ENCODE data around the gene CYP39A1.
A peak's percentile ranks its signal among the peaks of the same experiment; 100 is the strongest.

CYP39A1 gene

GRCh38 chr6:46584586-46584985 lies 68.0 kb downstream of the CYP39A1 start:
- H3K4me3 ChIP-seq (ENCODE audit: low read length), result no peak overlapping the region
- no peak overlapping the region for H3K9ac ChIP-seq (ENCODE audit: low read length)
- no peaks in the 10 kb centered on the region for H3K9me3 ChIP-seq (ENCODE audit: control insufficient read depth, low read length)
- H3K36me3 ChIP-seq (ENCODE audit: control insufficient read depth, insufficient read depth, low read length, severe bottlenecking), result no peaks in the 10 kb centered on the region
- no peak for DNase-seq (ENCODE audit: low read depth)
- H3K27me3 ChIP-seq (replicated peaks; ENCODE audit: control insufficient read depth, insufficient read depth, low read length), result no peaks in the 10 kb centered on the region
- peaks cover 14% of the 10 kb centered on the region for H3K4me1 ChIP-seq (ENCODE audit: control insufficient read depth, insufficient read depth, low read length)

- DNase-seq (ENCODE audit: low read depth), result no peak
- H3K36me3 ChIP-seq (ENCODE audit: control insufficient read depth, insufficient read depth, low read length, severe bottlenecking), result no peaks in the 10 kb centered on the region
- H3K9me3 ChIP-seq (ENCODE audit: control insufficient read depth, low read length), result no peaks in the 10 kb centered on the region
- H3K4me1 ChIP-seq (ENCODE audit: control insufficient read depth, insufficient read depth, low read length), result peaks cover 14% of the 10 kb centered on the region
- H3K9ac ChIP-seq (ENCODE audit: low read length), result no peak overlapping the region
- H3K4me3 ChIP-seq (ENCODE audit: low read length), result no peak overlapping the region
- H3K27me3 ChIP-seq (replicated peaks; ENCODE audit: control insufficient read depth, insufficient read depth, low read length), result no peaks in the 10 kb centered on the region
Observed at GRCh38 chr6:46583721-46584120, 68.9 kb downstream of the CYP39A1 start.

GRCh38 chr6:46583081-46583480 lies 69.5 kb downstream of the CYP39A1 start:
- Histone ChIP-seq H3K36me3 (ENCODE audit: control insufficient read depth, insufficient read depth, low read length, severe bottlenecking) (no peaks in the 10 kb centered on the region), H3K9me3 (ENCODE audit: control insufficient read depth, low read length) (no peaks in the 10 kb centered on the region), H3K27me3 (replicated peaks; ENCODE audit: control insufficient read depth, insufficient read depth, low read length) (no peaks in the 10 kb centered on the region), H3K4me1 (ENCODE audit: control insufficient read depth, insufficient read depth, low read length) (peaks cover 14% of the 10 kb centered on the region), H3K4me3 (ENCODE audit: low read length) (no peak overlapping the region), H3K9ac (ENCODE audit: low read length) (no peak overlapping the region)
- peak; percentile 53 for DNase-seq (ENCODE audit: low read depth)

GRCh38 chr6:46581459-46582177 lies 71.0 kb downstream of the CYP39A1 start:
- Histone ChIP-seq H3K27me3 (replicated peaks; ENCODE audit: control insufficient read depth, insufficient read depth, low read length) (no peaks in the 10 kb centered on the region), H3K36me3 (ENCODE audit: control insufficient read depth, insufficient read depth, low read length, severe bottlenecking) (no peaks in the 10 kb centered on the region), H3K9me3 (ENCODE audit: control insufficient read depth, low read length) (no peaks in the 10 kb centered on the region), H3K9ac (ENCODE audit: low read length) (no peak overlapping the region), H3K4me3 (ENCODE audit: low read length) (no peak overlapping the region), H3K4me1 (ENCODE audit: control insufficient read depth, insufficient read depth, low read length) (peaks cover 14% of the 10 kb centered on the region)
- no peak for DNase-seq (ENCODE audit: low read depth)

- Histone ChIP-seq H3K4me1 (ENCODE audit: control insufficient read depth, insufficient read depth, low read length) (no peaks in the 10 kb centered on the region), H3K4me3 (ENCODE audit: low read length) (no peak overlapping the region)
Observed at GRCh38 chr6:46575530-46575929, 77.1 kb downstream of the CYP39A1 start.

GRCh38 chr6:46573140-46573539 lies 79.5 kb downstream of the CYP39A1 start:
- no peak for DNase-seq (ENCODE audit: low read depth)
- no peak overlapping the region for H3K4me3 ChIP-seq (ENCODE audit: low read length)

More at GRCh38 chr6:46575530-46575929, 77.1 kb downstream of the CYP39A1 start:
- Histone ChIP-seq H3K36me3 (ENCODE audit: control insufficient read depth, insufficient read depth, low read length, severe bottlenecking) (no peaks in the 10 kb centered on the region), H3K27me3 (replicated peaks; ENCODE audit: control insufficient read depth, insufficient read depth, low read length) (no peaks in the 10 kb centered on the region), H3K9ac (ENCODE audit: low read length) (no peak overlapping the region), H3K9me3 (ENCODE audit: control insufficient read depth, low read length) (peaks cover 13% of the 10 kb centered on the region)
- DNase-seq (ENCODE audit: low read depth), result no peak

GRCh38 chr6:46565531-46565930 lies 87.1 kb downstream of the CYP39A1 start:
- no peaks in the 10 kb centered on the region for H3K4me1 ChIP-seq (ENCODE audit: control insufficient read depth, insufficient read depth, low read length)
- no peaks in the 10 kb centered on the region for H3K36me3 ChIP-seq (ENCODE audit: control insufficient read depth, insufficient read depth, low read length, severe bottlenecking)
- H3K4me3 ChIP-seq (ENCODE audit: low read length), result no peak overlapping the region
- DNase-seq (ENCODE audit: low read depth), result no peak
- H3K27me3 ChIP-seq (replicated peaks; ENCODE audit: control insufficient read depth, insufficient read depth, low read length), result no peaks in the 10 kb centered on the region
- H3K9me3 ChIP-seq (ENCODE audit: control insufficient read depth, low read length), result peaks cover 4% of the 10 kb centered on the region
- no peak overlapping the region for H3K9ac ChIP-seq (ENCODE audit: low read length)

More at GRCh38 chr6:46573140-46573539, 79.5 kb downstream of the CYP39A1 start:
- Histone ChIP-seq H3K36me3 (ENCODE audit: control insufficient read depth, insufficient read depth, low read length, severe bottlenecking) (no peaks in the 10 kb centered on the region), H3K9me3 (ENCODE audit: control insufficient read depth, low read length) (peaks cover 17% of the 10 kb centered on the region), H3K4me1 (ENCODE audit: control insufficient read depth, insufficient read depth, low read length) (no peaks in the 10 kb centered on the region), H3K9ac (ENCODE audit: low read length) (no peak overlapping the region), H3K27me3 (replicated peaks; ENCODE audit: control insufficient read depth, insufficient read depth, low read length) (no peaks in the 10 kb centered on the region)

GRCh38 chr6:46563924-46564323 lies 88.7 kb downstream of the CYP39A1 start:
- H3K4me1 ChIP-seq (ENCODE audit: control insufficient read depth, insufficient read depth, low read length), result no peaks in the 10 kb centered on the region
- no peaks in the 10 kb centered on the region for H3K27me3 ChIP-seq (replicated peaks; ENCODE audit: control insufficient read depth, insufficient read depth, low read length)
- peaks cover under 1% of the 10 kb centered on the region for H3K9me3 ChIP-seq (ENCODE audit: control insufficient read depth, low read length)
- no peak for DNase-seq (ENCODE audit: low read depth)
- no peaks in the 10 kb centered on the region for H3K36me3 ChIP-seq (ENCODE audit: control insufficient read depth, insufficient read depth, low read length, severe bottlenecking)
- H3K4me3 ChIP-seq (ENCODE audit: low read length), result no peak overlapping the region
- no peak overlapping the region for H3K9ac ChIP-seq (ENCODE audit: low read length)

GRCh38 chr6:46556053-46556452 lies 96.6 kb downstream of the CYP39A1 start:
- no peak for DNase-seq (ENCODE audit: low read depth)
- Histone ChIP-seq H3K27me3 (replicated peaks; ENCODE audit: control insufficient read depth, insufficient read depth, low read length) (no peaks in the 10 kb centered on the region), H3K36me3 (ENCODE audit: control insufficient read depth, insufficient read depth, low read length, severe bottlenecking) (no peaks in the 10 kb centered on the region), H3K9ac (ENCODE audit: low read length) (no peak overlapping the region), H3K4me1 (ENCODE audit: control insufficient read depth, insufficient read depth, low read length) (no peaks in the 10 kb centered on the region), H3K9me3 (ENCODE audit: control insufficient read depth, low read length) (no peaks in the 10 kb centered on the region), H3K4me3 (ENCODE audit: low read length) (no peak overlapping the region)

GRCh38 chr6:46555129-46555528 lies 97.5 kb downstream of the CYP39A1 start:
- Histone ChIP-seq H3K4me3 (ENCODE audit: low read length) (no peak overlapping the region), H3K9ac (ENCODE audit: low read length) (no peak overlapping the region), H3K4me1 (ENCODE audit: control insufficient read depth, insufficient read depth, low read length) (no peaks in the 10 kb centered on the region), H3K9me3 (ENCODE audit: control insufficient read depth, low read length) (no peaks in the 10 kb centered on the region), H3K27me3 (replicated peaks; ENCODE audit: control insufficient read depth, insufficient read depth, low read length) (no peaks in the 10 kb centered on the region), H3K36me3 (ENCODE audit: control insufficient read depth, insufficient read depth, low read length, severe bottlenecking) (no peaks in the 10 kb centered on the region)
- no peak for DNase-seq (ENCODE audit: low read depth)

GRCh38 chr6:46549155-46549554 lies 103.5 kb downstream of the CYP39A1 start:
- Histone ChIP-seq H3K4me1 (ENCODE audit: control insufficient read depth, insufficient read depth, low read length) (no peaks in the 10 kb centered on the region), H3K9ac (ENCODE audit: low read length) (no peak overlapping the region), H3K9me3 (ENCODE audit: control insufficient read depth, low read length) (peaks cover 5% of the 10 kb centered on the region), H3K27me3 (replicated peaks; ENCODE audit: control insufficient read depth, insufficient read depth, low read length) (no peaks in the 10 kb centered on the region), H3K36me3 (ENCODE audit: control insufficient read depth, insufficient read depth, low read length, severe bottlenecking) (no peaks in the 10 kb centered on the region), H3K4me3 (ENCODE audit: low read length) (no peak overlapping the region)
- no peak for DNase-seq (ENCODE audit: low read depth)

GRCh38 chr6:46541556-46541955 lies 111.1 kb downstream of the CYP39A1 start:
- H3K9ac ChIP-seq (ENCODE audit: low read length), result no peak overlapping the region

More at GRCh38 chr6:46541556-46541955, 111.1 kb downstream of the CYP39A1 start:
- Histone ChIP-seq H3K4me1 (ENCODE audit: control insufficient read depth, insufficient read depth, low read length) (no peaks in the 10 kb centered on the region), H3K9me3 (ENCODE audit: control insufficient read depth, low read length) (peaks cover 15% of the 10 kb centered on the region), H3K4me3 (ENCODE audit: low read length) (no peak overlapping the region), H3K27me3 (replicated peaks; ENCODE audit: control insufficient read depth, insufficient read depth, low read length) (no peaks in the 10 kb centered on the region), H3K36me3 (ENCODE audit: control insufficient read depth, insufficient read depth, low read length, severe bottlenecking) (no peaks in the 10 kb centered on the region)
- no peak for DNase-seq (ENCODE audit: low read depth)
